ENCODE data around the gene BIRC7.

The BIRC7 gene

DNA sequence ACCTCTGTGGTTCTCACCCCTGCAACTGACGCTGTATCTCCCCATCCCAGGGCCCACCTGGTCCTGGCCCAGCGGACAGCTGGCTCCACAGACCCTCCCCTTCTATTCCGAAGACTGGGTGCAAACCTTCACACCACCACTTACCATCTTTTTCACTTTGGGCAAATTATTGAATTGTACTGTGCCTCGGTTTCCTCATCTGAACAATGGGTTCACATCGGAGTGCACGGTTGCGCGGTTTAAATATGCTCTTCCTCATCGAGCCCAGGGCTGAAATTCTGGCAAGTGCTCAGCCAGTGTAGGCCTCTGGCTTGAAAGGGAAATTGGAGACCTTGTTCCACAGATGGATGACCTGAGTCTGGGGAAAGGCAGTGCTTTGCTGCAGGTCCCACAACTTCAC lies 34.0 kb downstream of the BIRC7 start:
- no peaks in the 10 kb centered on the region for H3K9me3 ChIP-seq (ENCODE audit: control insufficient read depth in 5 of 5, low read length in 5 of 5)
- no peak overlapping the region for H3K27ac ChIP-seq (ENCODE audit: low read depth, low read length)

DNA sequence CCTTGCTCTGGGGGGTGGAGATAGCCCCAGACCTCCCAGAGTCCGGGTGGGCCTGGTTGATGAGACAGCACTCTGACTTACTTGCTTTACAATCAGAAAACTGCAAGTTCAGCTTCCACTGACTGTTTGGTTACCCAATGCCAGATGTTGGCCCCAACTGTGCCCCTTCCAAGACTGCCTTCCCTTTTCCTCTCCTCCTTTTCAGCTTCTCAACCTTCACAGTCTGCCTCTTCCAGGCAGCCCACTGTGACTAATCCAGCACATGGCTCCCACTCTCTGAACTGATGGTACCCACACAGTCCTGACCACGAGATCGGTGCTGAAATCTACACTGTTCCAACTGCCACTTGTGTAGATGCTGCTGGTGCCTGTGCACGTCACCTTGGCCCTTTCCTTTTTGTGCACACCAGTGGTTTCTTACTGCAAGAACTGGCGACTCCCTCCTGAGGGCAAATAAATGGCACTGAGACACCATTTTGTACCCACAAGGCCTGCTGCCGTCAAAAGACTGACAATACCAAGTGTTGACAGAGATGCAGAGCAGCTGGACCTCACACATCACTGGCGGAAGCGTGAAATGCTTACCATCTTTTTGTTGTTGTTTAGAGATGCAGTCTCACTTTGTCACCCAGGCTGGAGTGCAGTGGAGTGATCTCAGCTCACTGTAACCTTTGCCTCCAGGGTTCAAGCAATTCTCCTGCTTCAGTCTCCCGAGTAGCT lies 35.1 kb downstream of the BIRC7 start:
- H3K9me3 ChIP-seq (ENCODE audit: control insufficient read depth in 5 of 5, low read length in 5 of 5), result no peaks in the 10 kb centered on the region
- H3K27ac ChIP-seq (ENCODE audit: low read depth, low read length), result no peak overlapping the region
- H3K9ac ChIP-seq (ENCODE audit: low read length in 5 of 5), result no peak overlapping the region
- H3K4me3 ChIP-seq (ENCODE audit: low read depth in 1 of 5, low read length in 5 of 5), result no peak overlapping the region
- H3K4me1 ChIP-seq (ENCODE audit: control insufficient read depth in 5 of 5, insufficient read depth in 5 of 5, low read length in 5 of 5), result peaks cover 12 to 25% (median 21%) of the 10 kb centered on the region in 5 donors
- H3K27me3 ChIP-seq (ENCODE audit: control insufficient read depth in 5 of 5, insufficient read depth in 4 of 5, low read length in 5 of 5), result peaks cover under 1 to 28% (median 24%) of the 10 kb centered on the region in 5 donors
- H3K36me3 ChIP-seq (ENCODE audit: control insufficient read depth in 5 of 5, insufficient read depth in 5 of 5, low read length in 5 of 5), result peaks cover 0 to 1% (median 0%) of the 10 kb centered on the region in 5 donors

More for the DNA sequence above, 34.0 kb downstream of the BIRC7 start:
- Histone ChIP-seq H3K9ac (ENCODE audit: low read length in 5 of 5) (no peak overlapping the region), H3K4me3 (ENCODE audit: low read depth in 1 of 5, low read length in 5 of 5) (no peak overlapping the region), H3K4me1 (ENCODE audit: control insufficient read depth in 5 of 5, insufficient read depth in 5 of 5, low read length in 5 of 5) (peaks cover 12 to 23% (median 21%) of the 10 kb centered on the region in 5 donors), H3K27me3 (ENCODE audit: control insufficient read depth in 5 of 5, insufficient read depth in 4 of 5, low read length in 5 of 5) (peaks cover 3 to 35% (median 27%) of the 10 kb centered on the region in 5 donors), H3K36me3 (ENCODE audit: control insufficient read depth in 5 of 5, insufficient read depth in 5 of 5, low read length in 5 of 5) (no peaks in the 10 kb centered on the region)

DNA sequence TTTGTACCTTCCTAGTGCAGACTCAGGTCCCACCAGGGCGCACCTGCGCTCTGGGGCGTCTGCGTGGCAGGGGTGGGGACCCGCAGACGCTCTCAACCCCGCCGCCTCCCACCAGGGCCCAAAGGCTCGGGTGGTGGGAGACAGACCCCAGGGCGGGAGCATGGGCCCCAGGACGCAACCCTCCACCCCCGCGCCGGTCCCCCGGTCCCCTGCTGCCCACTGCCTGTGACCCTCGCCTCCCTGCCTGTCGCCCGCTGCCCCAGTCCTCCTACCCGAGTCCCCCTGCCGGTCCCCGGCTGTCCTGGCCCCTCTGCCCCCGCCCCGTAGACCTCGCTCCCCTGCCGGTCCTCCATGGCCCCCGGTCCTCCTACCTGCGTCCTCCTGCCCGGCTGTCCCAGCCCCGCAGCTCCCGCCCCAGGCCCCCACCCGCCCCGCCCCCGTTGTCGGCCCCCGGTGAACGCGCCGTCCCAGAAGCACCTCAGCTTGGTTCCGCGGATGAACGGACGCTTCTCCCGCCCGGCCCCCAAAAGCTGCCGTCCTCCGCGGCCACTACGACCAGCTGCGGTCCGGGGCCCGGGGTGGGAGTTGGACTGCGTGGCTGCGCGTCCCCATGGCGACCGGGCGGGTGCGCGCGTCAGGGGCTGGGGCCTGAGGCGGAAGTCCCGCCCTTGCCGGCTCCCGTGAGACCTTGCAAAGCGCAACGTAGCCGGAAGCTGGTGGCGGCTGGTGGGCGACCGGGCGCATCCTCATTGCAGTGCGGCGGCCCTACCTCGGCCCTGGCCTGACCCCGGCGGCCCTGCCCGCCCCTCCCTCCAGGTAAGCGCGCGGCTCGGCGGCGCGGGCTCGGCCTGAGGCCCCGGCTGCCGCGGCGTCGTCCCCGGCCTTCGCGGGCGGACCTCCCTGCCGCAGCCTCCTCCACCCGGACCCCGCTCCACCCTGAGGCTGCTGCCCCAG lies 36.7 kb downstream of the BIRC7 start, which contains the start of gene ARFGAP1:
ARFGAP1 (plus strand) TSS at position 709 of the 954 bp plus-strand sequence. CDS start 2,768 bp downstream, outside the sequence.
- no peaks in the 10 kb centered on the region for H3K9me3 ChIP-seq (ENCODE audit: control insufficient read depth in 5 of 5, low read length in 5 of 5)
- H3K4me1 ChIP-seq (ENCODE audit: control insufficient read depth in 5 of 5, insufficient read depth in 5 of 5, low read length in 5 of 5), result peaks cover 12 to 25% (median 21%) of the 10 kb centered on the region in 5 donors
- no peak within 1 kb of the TSS for H3K27ac ChIP-seq (ENCODE audit: low read depth, low read length)
- peak within 1 kb of the TSS; percentile 20 to 88 (median 83) for H3K9ac ChIP-seq (ENCODE audit: low read length in 5 of 5)
- H3K36me3 ChIP-seq (ENCODE audit: control insufficient read depth in 5 of 5, insufficient read depth in 5 of 5, low read length in 5 of 5), result peaks cover 0 to 17% (median 16%) of the 10 kb centered on the region in 5 donors
- H3K4me3 ChIP-seq (ENCODE audit: low read depth in 1 of 5, low read length in 5 of 5), result peak within 1 kb of the TSS; percentile 65 to 82 (median 77)
- peaks cover 0 to 16% (median 13%) of the 10 kb centered on the region in 5 donors for H3K27me3 ChIP-seq (ENCODE audit: control insufficient read depth in 5 of 5, insufficient read depth in 4 of 5, low read length in 5 of 5)

DNA sequence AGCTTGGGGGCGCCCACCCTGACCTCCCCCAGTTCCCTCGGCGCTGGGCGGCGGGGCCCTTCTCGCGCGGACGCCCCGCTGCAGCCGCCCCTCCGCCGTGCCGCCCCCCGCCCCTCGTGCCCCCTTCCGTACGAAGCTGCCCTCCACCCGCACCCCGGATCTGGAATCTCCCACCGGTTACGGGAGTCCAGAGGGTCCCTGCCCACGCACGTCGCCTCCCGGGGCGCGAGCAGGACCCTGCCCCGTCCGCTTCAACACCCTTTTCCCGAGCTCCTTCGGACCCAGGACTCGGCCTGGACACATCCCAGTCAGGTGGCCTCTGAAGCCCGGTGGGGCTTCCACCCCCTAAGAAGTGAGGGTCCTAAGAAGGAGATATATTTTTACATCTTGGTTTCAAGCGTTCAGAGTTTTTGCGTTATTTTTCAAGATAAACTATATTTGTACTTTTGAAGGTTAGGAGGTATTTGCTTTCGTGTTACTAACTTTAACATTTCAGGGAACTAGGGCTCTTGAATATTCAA lies 37.4 kb downstream of the BIRC7 start:
- peaks cover 12 to 25% (median 21%) of the 10 kb centered on the region in 5 donors for H3K4me1 ChIP-seq (ENCODE audit: control insufficient read depth in 5 of 5, insufficient read depth in 5 of 5, low read length in 5 of 5)
- H3K27me3 ChIP-seq (ENCODE audit: control insufficient read depth in 5 of 5, insufficient read depth in 4 of 5, low read length in 5 of 5), result peaks cover 0 to 9% (median 6%) of the 10 kb centered on the region in 5 donors
- no peak overlapping the region for H3K27ac ChIP-seq (ENCODE audit: low read depth, low read length)
- peaks cover 0 to 25% (median 23%) of the 10 kb centered on the region in 5 donors for H3K36me3 ChIP-seq (ENCODE audit: control insufficient read depth in 5 of 5, insufficient read depth in 5 of 5, low read length in 5 of 5)
- no peaks in the 10 kb centered on the region for H3K9me3 ChIP-seq (ENCODE audit: control insufficient read depth in 5 of 5, low read length in 5 of 5)
- peak overlapping the region; percentile 65 to 82 (median 77) for H3K4me3 ChIP-seq (ENCODE audit: low read depth in 1 of 5, low read length in 5 of 5)
- H3K9ac ChIP-seq (ENCODE audit: low read length in 5 of 5), result peak overlapping the region; percentile 20 to 88 (median 83)

DNA sequence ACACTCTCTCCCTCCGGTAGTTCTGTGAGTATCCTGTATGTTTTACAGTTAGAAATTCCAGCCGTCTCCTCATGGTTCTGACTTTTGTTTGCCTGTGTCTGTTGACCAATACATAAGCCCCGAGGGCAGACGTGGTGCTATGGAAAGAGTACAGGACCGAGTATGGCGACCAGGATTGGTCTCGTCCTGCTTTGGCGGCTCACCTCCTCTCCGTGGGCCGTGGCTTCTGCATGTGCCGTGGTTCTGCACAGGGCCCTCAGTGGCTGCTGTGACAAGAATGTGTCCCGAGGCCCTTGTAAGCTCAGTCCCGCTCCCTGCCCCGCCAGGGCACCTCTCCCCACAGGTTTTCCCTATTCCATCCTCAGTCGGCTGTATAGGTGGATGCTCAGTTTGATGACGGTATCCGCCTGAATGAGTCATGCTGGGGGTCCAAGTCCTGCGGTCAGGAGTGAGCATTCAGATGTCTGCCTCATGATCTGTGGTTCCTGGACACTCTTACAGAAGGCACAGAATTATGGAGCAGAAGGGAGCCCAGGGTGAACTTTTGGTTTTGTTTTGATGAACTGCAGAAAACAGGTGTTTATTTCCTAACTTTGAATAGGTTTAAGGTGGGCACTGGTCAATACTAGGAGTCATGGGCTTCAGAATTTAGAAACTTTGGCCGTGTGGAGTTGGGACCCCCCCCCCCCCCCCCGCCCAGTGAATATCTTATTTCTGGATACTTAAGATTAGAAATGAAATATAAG lies 38.1 kb downstream of the BIRC7 start:
- H3K9me3 ChIP-seq (ENCODE audit: control insufficient read depth in 5 of 5, low read length in 5 of 5), result no peaks in the 10 kb centered on the region
- peaks cover 0 to 31% (median 30%) of the 10 kb centered on the region in 5 donors for H3K36me3 ChIP-seq (ENCODE audit: control insufficient read depth in 5 of 5, insufficient read depth in 5 of 5, low read length in 5 of 5)
- H3K27me3 ChIP-seq (ENCODE audit: control insufficient read depth in 5 of 5, insufficient read depth in 4 of 5, low read length in 5 of 5), result peaks cover 0 to 3% (median 2%) of the 10 kb centered on the region in 5 donors
- peak overlapping the region; percentile 20 to 88 (median 83) for H3K9ac ChIP-seq (ENCODE audit: low read length in 5 of 5)
- H3K4me3 ChIP-seq (ENCODE audit: low read depth in 1 of 5, low read length in 5 of 5), result peak overlapping the region; percentile 65 to 82 (median 77)
- peaks cover 12 to 25% (median 21%) of the 10 kb centered on the region in 5 donors for H3K4me1 ChIP-seq (ENCODE audit: control insufficient read depth in 5 of 5, insufficient read depth in 5 of 5, low read length in 5 of 5)
- H3K27ac ChIP-seq (ENCODE audit: low read depth, low read length), result no peak overlapping the region

DNA sequence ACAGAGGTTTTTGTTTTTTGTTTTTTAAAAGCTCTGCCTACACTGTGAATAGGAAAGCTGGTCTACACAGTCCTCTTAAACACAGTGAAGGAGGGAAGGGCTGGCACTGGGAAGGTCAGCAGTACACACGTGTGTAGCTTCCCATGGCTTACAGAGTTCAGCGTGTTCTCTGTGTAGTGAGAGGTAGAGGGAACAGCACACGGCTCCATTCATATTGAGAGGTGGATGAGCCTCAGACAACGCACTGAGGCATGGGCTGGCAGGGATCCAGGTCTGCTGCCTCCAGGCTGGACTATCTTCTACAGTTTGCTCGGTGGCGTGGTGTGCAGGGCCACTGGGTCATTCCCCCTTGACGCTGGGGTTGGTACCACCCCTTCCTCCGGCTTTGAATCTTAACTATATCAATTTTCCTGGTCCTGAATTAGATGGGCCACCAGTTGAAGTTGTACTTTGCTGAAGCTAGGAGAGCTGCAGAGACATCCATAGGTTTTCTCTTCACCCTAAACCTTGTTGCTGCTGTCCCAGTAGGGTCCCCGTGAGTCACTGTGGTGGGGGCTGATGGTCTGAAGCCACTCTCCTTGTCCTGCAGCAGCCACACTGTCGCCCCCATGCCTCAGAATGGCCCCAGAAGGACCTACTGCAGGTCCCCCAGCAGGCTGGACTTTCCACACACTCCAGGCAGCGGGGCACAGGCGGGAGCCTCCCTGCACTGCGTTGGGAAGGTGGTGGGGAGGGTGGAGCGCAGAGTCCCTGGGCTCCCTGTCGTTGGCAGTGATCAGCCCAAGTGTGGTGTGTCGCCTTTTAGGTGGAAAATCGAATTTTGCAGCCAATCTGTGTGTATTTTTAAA lies 38.9 kb downstream of the BIRC7 start:
- H3K36me3 ChIP-seq (ENCODE audit: control insufficient read depth in 5 of 5, insufficient read depth in 5 of 5, low read length in 5 of 5), result peaks cover 0 to 39% (median 36%) of the 10 kb centered on the region in 5 donors
- H3K9me3 ChIP-seq (ENCODE audit: control insufficient read depth in 5 of 5, low read length in 5 of 5), result no peaks in the 10 kb centered on the region
- no peaks in the 10 kb centered on the region for H3K27me3 ChIP-seq (ENCODE audit: control insufficient read depth in 5 of 5, insufficient read depth in 4 of 5, low read length in 5 of 5)
- H3K27ac ChIP-seq (ENCODE audit: low read depth, low read length), result no peak overlapping the region
- H3K4me3 ChIP-seq (ENCODE audit: low read depth in 1 of 5, low read length in 5 of 5), result no peak overlapping the region
- H3K9ac ChIP-seq (ENCODE audit: low read length in 5 of 5), result peak overlapping the region in 1 of 5 donors; percentile 8
- H3K4me1 ChIP-seq (ENCODE audit: control insufficient read depth in 5 of 5, insufficient read depth in 5 of 5, low read length in 5 of 5), result peaks cover 12 to 25% (median 21%) of the 10 kb centered on the region in 5 donors

DNA sequence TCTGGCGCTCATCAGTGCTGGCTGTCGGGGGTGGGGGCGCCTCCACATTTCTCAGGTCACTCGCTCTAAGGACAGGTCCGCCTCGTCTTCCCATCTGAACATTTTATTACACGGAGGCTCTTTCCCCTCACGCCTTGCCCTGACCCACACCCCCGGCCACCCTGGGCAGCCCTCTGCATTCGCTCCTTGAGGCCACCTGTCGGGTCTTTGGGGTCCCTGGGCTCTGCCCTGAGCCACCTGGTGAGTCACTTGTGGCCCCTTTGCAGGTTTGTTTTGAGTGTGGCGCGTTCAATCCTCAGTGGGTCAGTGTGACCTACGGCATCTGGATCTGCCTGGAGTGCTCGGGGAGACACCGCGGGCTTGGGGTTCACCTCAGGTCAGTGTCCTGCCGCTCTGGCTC lies 40.1 kb downstream of the BIRC7 start:
- no peak overlapping the region for H3K9ac ChIP-seq (ENCODE audit: low read length in 5 of 5)
- no peak overlapping the region for H3K27ac ChIP-seq (ENCODE audit: low read depth, low read length)
- H3K9me3 ChIP-seq (ENCODE audit: control insufficient read depth in 5 of 5, low read length in 5 of 5), result no peaks in the 10 kb centered on the region
- peaks cover 0 to 48% (median 44%) of the 10 kb centered on the region in 5 donors for H3K36me3 ChIP-seq (ENCODE audit: control insufficient read depth in 5 of 5, insufficient read depth in 5 of 5, low read length in 5 of 5)
- H3K4me3 ChIP-seq (ENCODE audit: low read depth in 1 of 5, low read length in 5 of 5), result no peak overlapping the region
- no peaks in the 10 kb centered on the region for H3K27me3 ChIP-seq (ENCODE audit: control insufficient read depth in 5 of 5, insufficient read depth in 4 of 5, low read length in 5 of 5)
- peaks cover 12 to 25% (median 21%) of the 10 kb centered on the region in 5 donors for H3K4me1 ChIP-seq (ENCODE audit: control insufficient read depth in 5 of 5, insufficient read depth in 5 of 5, low read length in 5 of 5)

DNA sequence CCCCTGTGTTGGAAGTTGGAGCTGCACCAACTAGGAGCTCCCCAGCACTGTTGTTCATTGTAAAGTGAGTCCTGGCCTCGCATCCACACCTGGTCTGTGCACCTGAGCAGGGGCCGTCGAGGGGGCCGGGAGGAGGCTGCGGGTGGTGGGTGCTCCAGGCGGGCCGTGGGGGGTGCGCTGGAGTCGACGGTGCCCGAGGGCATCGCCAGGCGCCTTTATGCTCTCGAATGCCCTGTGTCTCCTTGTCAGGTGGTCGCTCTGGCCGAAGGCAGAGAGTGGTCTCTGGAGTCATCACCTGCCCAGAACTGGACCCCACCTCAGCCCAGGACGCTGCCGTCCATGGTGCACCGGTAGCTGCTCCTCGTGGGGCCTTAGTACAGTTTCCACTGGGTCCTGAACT lies 41.3 kb downstream of the BIRC7 start:
- H3K4me1 ChIP-seq (ENCODE audit: control insufficient read depth in 5 of 5, insufficient read depth in 5 of 5, low read length in 5 of 5), result peaks cover 8 to 27% (median 20%) of the 10 kb centered on the region in 5 donors

More for the DNA sequence above, 41.3 kb downstream of the BIRC7 start:
- Histone ChIP-seq H3K4me3 (ENCODE audit: low read depth in 1 of 5, low read length in 5 of 5) (no peak overlapping the region), H3K36me3 (ENCODE audit: control insufficient read depth in 5 of 5, insufficient read depth in 5 of 5, low read length in 5 of 5) (peaks cover 0 to 60% (median 55%) of the 10 kb centered on the region in 5 donors), H3K9me3 (ENCODE audit: control insufficient read depth in 5 of 5, low read length in 5 of 5) (no peaks in the 10 kb centered on the region), H3K27ac (ENCODE audit: low read depth, low read length) (no peak overlapping the region), H3K27me3 (ENCODE audit: control insufficient read depth in 5 of 5, insufficient read depth in 4 of 5, low read length in 5 of 5) (no peaks in the 10 kb centered on the region), H3K9ac (ENCODE audit: low read length in 5 of 5) (no peak overlapping the region)

All from subcutaneous abdominal adipose tissue (tissue), 5 donors.